Activated T-helper 1 cell treated with Interleukin-2 at 50 U/mL for 16 hours (primary cell): Measurements from ENCODE around the gene ZNF775.

Experiments used
- DNase-seq: peaks from one replicate; pipeline ENCODE4 v3.0.0-alpha.2; 2020; ENCODE audit warnings: low read depth

ZNF775 gene

GRCh38 chr7:150346922-150347321, 32.2 kb upstream of the ZNF775 start:
- DNase-seq = no peak

GRCh38 chr7:150351587-150352194, 27.4 kb upstream of the ZNF775 start:
- DNase-seq = no peak

- DNase-seq = no peak
Measured at GRCh38 chr7:150355666-150356059, 23.5 kb upstream of the ZNF775 start.

DNA sequence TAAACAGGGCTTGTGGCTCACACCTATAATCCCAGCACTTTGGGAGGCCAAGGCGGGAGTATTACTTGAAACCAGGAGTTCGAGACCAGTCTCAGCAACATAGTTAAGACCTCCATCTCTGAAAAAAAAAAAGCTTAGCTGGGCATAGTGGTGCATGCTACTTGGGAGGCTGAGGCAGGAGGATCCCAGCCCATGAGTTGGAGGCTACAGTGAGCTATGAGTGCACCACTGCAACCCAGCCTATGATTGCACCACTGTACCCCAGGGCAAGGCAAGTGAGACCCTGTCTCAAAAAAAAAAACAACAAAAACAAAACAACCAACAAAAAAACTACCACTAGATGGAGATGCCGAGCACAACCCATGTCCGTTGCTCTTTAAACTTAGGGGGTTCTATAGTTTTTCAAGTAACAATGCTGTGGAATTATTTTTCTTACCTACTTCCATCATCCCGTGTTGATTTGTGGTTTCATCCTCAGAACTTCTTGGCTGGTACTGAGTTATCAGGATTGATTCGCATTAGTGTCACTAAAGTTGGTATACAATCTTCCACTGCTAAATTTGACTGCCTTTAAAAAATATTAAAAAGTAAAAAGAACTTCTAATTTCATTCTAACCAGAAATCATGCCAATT, 22.7 kb upstream of the ZNF775 start:
- no peak for DNase-seq

GRCh38 chr7:150357270-150357669, 21.9 kb upstream of the ZNF775 start:
- DNase-seq = peak; percentile 48

DNA sequence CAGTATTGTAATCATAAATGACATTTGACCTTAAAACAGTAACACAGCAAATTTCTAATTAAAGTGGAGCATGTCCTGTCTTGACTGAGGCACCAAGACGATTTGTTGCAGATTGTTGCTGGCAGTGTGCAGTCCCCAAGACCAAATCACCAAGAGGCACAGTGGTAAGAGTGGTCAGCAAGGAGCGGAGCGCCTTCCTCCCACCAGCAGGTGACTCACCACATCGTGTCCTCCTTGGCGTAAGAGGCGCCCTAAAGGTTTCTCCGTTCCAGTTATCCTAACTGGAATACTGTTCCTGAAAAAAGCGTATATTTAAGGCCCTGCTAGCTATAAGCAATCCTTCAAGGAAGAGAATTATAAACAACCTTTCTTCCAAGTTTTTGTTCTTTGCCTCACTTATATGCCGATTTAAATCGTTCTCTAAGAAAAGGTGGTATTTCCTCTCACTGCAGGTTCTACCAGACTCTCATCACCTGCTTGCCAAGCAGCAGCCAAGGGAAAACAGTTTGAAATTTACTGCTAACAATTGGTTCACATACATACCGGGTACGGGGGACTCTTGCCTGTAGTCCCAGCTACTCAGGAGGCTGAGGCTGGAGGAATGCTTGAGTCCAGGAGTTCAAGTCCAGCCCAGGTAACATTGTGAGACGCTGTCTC, 21.2 kb upstream of the ZNF775 start:
- no peak for DNase-seq

- DNase-seq = no peak
Measured at GRCh38 chr7:150358433-150358832, 20.7 kb upstream of the ZNF775 start.

DNA sequence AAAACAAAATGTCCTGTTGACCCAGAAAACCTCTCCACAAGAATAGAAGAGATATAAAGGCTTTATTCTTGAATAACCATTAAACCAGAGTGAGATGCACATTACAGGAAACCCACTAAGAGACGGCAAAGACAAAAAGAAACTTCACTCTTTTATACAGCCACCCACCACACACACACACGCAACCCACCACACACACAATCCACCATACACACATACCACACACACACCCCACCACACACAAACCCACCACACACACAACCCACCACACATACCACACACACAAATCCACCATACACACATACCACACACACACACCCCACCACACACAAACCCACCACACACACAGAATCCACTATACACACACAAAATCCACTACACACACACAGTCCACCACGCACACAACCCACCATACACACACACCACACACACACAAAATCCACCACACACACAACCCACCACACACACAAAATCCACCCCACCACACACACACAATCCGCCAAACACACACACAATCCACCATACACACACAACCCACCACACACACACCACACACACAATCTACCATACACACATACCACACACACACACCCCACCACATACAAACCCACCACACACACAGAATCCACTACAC, 20.0 kb upstream of the ZNF775 start:
- DNase-seq = no peak

GRCh38 chr7:150359622-150360362, 19.3 kb upstream of the ZNF775 start:
- no peak for DNase-seq

DNA sequence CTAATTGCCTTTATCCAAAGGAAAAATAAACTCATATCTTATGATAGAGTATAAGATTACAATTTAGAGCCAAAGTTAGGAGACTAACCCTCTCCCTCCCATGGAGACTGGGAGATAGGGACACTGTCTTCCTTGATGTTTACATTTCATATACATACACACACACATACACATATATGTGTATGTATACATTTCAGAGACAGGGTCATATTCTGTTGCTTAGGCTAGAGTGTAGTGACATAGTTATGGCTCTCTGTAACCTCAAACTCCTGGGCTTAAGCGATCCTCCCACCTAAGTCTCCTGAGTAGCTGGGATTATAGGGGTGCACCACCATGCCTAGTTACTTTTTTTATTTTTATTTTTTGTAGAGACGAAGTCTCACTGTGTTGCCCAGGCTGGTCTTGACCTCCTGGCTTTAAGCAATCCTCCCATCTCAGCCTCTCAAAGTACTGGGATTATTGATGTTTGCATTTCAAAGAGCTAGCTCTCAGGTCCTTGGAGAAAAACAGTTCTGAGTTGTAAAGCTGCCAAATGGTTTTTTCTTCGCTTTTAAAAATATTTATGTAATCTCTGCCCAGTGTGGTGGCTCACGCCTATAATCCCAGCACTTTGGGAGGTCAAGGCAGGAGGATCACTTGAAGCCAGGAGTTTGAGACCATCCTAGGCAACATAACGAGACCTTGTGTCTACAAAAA, 18.6 kb upstream of the ZNF775 start:
- DNase-seq = no peak

DNA sequence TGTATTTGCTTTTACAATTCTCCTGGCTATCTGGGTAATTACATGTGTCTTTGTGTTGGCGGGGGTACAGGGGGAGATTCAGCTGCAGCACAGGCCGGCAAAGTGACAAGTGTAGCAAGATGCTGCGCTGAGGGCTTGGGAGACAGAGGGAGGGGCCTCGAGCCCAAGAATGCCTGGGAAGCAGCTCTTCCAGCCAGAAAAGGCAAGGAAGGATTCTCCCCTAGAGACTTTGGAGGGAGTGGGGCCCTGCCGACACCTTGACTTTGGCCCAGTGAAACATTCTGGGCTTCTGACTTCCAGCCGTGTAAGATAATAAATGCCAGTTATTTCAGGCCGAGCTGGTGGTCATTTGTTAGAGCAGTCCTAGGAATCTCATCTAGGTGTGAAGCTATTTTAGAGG, 17.7 kb upstream of the ZNF775 start:
- no peak for DNase-seq

DNA sequence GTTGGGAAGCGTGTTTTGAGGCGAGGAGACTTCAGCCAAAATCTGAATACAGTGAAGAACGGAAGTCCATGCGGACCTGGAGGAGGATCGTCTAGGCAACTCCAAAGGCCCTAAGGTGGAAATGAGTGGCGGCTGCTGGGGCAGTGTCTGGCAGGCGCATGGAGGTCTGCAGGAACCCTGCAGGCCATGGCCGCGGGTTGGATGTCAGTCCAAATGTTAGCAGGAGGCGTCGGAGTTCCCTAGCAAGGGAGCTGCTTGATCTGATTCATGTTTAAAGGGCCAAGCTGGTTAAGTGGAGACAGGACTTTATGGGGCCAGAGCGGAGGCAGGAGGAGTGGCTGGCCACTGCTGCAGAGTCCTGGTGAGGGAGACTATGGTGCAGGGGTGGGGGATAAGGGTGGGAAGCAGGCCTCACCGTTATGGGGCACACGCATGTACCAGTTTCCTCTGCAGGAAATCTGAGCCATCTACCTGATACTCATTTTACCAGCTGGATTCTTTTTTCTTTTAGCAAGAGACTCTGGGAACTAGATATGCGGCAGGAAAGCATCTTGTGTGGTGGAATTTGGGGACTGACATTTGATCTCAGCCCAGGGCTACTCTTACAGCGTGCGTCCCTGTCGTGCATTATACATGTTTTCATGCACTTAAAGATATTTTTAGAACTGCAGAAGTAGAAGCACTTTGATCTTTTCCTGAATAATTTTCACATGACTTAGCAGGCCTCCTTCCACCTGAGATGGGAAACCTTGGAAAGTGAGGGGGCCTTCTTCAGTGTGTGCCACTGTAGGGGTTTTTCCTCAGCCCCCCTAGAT, 17.1 kb upstream of the ZNF775 start:
- DNase-seq = no peak

DNA sequence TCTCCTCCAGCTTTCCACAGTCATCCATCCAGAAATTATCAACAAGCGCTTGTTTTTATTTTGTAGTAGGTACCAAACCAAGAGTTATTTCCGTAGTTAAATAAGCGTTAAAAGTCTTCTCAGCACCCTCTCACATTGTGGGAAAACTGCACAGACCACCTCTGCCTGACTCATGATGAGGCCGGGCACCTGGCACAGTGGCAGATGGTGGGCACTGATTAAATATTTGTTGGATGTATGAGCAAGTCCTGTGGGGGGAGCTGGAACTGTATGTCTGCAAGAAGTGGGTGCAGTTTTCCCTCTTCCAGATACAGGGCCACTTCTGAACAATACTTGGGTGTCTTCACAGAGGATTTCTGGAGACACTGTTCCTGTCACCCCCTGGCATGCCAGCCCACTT, 15.8 kb upstream of the ZNF775 start:
- no peak for DNase-seq

DNA sequence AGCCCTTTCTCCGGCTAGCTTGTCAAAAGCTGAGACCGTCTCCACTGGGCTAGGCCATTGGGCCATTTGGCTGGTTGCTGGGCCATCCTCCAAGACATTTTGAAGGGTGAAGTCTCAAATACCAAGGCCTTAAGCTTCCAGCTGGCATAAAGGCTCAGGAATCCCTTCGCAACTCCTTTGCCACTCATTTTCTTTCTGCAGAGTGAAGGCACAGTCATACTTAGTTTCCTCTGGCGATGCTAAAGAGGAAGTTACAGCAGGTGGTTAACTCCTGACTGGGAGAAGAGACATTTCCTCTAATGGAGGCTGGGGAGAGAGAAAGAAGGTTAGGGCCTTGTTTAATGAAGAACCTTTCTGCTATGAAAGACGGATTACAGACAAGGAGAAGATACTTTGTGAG, 15.3 kb upstream of the ZNF775 start:
- no peak for DNase-seq

- DNase-seq = no peak
Measured at GRCh38 chr7:150365194-150365593, 13.9 kb upstream of the ZNF775 start.

- DNase-seq = no peak
Measured at GRCh38 chr7:150365673-150366398, 13.3 kb upstream of the ZNF775 start.

DNA sequence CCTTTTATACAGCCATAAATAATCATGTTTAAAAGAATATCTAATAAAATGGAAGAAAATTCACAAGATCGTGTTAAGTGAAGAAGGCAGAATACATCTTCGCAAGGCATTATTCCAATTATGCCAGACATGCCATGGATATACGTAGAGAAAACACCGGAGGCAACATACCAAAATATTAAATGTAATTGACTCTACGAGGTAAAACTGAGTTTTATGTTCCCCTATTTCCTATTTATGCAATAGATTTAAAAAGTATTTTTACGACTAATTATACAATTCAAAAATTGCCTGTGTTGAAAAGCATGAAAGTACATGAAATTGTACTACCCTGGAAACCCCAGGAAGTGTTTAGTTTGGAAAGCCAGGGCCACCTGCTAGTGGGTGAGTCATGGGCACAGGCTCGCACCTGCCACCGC, 11.4 kb upstream of the ZNF775 start:
- DNase-seq = no peak

DNA sequence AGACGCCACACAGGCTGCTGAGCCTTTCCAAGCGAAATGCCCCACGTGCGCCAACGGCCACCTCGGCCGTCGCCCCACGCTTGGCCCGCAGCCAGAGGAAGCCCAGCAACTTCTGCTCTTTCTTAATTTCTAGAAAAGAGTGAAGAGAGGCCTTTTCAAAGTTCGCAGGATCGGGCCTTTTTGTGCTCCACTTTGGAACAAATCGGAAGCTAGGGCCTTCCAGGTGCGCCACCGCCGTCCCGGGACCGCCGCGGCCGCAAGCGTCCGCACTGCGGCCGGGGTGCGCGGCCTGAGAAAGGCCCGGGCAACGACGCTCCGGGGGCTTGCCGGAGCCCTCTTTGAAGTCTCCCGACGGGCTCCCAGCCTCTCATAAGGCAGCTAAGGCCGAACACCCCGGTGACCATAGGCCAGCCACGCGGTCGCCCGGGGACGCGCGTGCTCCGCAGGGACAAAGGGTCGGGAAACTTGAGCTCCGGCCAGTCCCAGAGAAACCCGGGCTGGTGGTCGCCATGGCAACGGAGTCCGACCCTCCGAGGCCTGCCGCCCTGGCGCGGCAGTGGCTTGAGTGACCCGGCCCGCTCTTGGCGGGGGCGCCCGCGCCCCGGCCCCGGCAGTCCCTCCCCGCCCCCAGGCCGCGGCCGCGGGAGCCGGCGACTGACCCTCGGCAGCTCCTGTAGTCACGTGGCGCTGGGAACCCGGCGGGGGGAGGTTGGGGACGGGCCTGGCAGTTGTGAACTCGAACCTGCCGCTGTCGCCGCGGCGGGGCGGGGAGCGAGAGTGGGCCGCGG, 10.8 kb upstream of the ZNF775 start, which contains the start of gene REPIN1:
REPIN1 (plus strand) TSS at position 727 of the 788 bp plus-strand sequence. CDS start 890 bp downstream, outside the sequence.
- peak; percentile 68 for DNase-seq
